ENCODE results near the gene SERPINF2. TPM values are rescaled to one million over a fixed set of nuclear protein-coding genes. Genes with fewer than 3 reads are reported as not detected.
"Not testable (repeated sequence)": the region's sequence is repeated elsewhere in the genome, so short reads cannot be mapped to it uniquely, and the experiment has no call there.

Gene SERPINF2
- total RNA-seq, 1 experiment from 2014 or later = 0.40 TPM

DNA sequence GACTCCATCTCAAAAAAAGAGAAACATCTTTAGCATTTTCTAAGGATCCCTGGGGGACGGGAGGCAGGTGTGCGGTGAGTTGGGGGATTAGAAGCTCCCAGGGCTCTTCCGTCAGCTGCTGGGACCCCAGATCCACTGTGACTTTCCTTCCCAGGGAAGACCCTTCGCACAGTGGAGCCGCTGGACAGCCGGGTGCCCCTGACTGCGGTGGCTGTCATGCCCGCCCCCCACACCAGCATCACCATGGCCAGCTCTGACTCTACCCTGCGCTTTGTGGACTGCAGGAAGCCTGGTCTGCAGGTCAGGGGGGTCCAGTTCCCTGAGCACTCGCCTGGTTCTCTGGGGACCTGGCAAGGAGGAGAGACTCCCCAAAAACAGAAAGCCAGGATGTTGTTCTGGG, 7.3 kb upstream of the SERPINF2 start:
- no peak for DNase-seq (ENCODE audit: low read depth)

GRCh38 chr17:1735834-1736347, 6.8 kb upstream of the SERPINF2 start:
- DNase-seq (ENCODE audit: low read depth) = no peak

GRCh38 chr17:1736348-1737281, 6.1 kb upstream of the SERPINF2 start:
- peak; percentile 65 for DNase-seq (ENCODE audit: low read depth)

- DNase-seq (ENCODE audit: low read depth) = no peak
Measured at GRCh38 chr17:1737531-1738291, 5.0 kb upstream of the SERPINF2 start.

- not testable (repeated sequence) for DNase-seq (ENCODE audit: low read depth)
Measured at GRCh38 chr17:1741899-1742298, 772 bp upstream of the SERPINF2 start.

- no peak for DNase-seq (ENCODE audit: low read depth)
Measured at GRCh38 chr17:1743088-1743439, 393 bp downstream of the SERPINF2 start.

DNA sequence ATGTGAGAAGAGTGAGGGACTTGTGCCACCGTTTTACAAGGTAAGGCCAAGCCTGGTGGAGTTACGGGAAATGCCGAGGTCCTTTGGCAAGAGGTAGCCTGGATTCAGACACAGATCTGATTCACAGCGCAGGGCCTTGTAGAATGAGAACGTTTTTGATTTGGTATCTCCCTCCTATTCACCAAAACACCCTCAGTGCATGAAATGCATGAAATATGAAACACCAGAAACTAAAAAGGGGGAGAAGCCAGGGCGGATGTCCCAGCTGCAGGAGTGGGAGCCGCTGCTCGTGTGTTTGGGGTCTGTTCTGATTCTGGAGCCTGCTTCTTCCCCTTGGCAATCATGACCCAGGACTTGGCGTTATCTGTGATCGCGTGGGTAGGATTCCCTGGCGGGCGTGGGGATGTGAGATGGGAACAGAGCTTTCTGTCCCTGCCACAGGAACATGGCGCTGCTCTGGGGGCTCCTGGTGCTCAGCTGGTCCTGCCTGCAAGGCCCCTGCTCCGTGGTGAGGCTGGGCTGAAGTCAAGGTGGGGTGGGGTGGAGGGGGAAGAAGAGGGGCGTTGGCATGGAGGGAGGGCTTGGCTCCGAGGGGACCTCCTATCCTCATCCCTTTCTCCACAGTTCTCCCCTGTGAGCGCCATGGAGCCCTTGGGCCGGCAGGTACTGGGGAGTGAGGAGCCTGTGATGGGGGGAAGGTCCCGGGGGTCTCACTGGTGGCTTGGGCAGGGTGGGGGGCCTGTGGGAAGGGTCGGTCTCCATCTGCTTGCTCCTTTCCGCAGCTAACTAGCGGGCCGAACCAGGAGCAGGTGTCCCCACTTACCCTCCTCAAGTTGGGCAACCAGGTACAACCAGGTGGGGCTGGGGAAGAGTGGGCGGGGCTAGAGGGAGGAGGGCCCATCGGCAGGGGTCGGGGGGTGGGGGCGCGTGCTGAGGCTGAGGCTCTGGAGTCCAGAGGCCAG, 2.2 kb downstream of the SERPINF2 start:
- DNase-seq (ENCODE audit: low read depth) = no peak

- DNase-seq (ENCODE audit: low read depth) = no peak
Measured at GRCh38 chr17:1745513-1746020, 2.9 kb downstream of the SERPINF2 start.

DNA sequence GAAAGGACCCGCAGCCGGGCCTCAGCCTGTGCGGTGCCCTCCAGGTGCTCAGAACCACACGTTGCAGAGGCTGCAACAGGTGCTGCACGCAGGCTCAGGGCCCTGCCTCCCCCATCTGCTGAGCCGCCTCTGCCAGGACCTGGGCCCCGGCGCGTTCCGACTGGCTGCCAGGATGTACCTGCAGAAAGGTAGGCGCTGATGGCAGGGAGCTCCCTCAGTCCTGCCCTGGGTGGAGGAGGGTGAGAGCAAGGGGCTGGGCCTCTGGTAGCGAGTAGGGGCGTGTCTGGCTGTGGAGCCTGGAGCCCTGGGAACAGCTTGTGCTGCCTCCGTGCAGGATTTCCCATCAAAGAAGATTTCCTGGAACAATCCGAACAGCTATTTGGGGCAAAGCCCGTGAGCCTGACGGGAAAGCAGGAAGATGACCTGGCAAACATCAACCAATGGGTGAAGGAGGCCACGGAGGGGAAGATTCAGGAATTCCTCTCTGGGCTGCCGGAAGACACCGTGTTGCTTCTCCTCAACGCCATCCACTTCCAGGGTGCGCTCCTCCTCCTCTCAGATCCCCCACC, 4.4 kb downstream of the SERPINF2 start:
- DNase-seq (ENCODE audit: low read depth) = no peak

GRCh38 chr17:1750628-1751027, 8.0 kb downstream of the SERPINF2 start:
- no peak for DNase-seq (ENCODE audit: low read depth)

- DNase-seq (ENCODE audit: low read depth) = no peak
Measured at GRCh38 chr17:1752425-1753262, 10.0 kb downstream of the SERPINF2 start.

DNA sequence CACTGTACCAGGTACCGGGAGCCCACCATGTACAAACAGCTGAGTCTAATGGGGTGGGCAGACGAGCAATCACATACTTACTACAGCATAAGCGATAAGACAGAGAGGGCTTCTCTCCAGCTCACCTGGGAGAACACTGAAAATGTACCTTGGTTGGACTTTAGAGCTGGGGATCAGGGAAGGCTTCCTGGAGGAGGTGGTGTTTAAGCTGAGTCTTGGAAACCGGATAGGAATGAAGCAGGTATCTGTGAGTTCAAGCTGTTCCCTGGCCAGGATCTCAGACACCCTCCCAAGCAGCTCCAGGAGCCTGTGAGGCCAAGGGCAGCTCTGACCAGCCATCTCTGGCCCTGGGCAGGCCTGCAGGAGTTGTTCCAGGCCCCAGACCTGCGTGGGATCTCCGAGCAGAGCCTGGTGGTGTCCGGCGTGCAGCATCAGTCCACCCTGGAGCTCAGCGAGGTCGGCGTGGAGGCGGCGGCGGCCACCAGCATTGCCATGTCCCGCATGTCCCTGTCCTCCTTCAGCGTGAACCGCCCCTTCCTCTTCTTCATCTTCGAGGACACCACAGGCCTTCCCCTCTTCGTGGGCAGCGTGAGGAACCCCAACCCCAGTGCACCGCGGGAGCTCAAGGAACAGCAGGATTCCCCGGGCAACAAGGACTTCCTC, 11.2 kb downstream of the SERPINF2 start:
- no peak for DNase-seq (ENCODE audit: low read depth)

DNA sequence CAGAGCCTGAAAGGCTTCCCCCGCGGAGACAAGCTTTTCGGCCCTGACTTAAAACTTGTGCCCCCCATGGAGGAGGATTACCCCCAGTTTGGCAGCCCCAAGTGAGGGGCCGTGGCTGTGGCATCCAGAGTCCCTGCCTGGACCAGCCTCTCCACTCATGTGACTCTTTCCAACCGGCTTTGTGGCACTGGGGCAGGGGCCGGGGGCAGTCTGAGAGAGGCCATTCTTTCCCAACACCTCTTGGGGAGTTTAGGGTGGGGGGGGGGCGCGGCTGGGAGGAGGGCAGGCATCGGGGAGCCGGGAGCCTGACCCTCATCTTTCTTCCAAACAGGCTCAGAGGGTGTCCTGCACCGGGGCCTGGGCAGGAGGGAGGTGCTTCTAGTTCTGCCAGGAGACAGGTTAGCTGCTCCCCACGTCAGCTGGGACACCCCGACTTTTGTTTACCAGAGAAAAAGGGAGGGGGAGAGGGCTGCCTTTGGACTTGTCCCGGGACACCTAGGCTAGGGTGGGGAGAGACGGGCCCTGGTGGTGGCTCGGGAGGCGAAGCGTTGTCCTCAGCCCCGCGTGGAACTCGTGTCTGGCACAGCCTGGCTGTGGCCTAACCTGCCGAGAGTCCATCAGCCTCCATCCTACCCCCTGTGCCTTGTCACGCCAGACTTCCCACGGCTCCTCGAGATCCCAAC, 11.9 kb downstream of the SERPINF2 start:
- no peak for DNase-seq (ENCODE audit: low read depth)

GRCh38 chr17:1755252-1755826, 12.7 kb downstream of the SERPINF2 start:
- no peak for DNase-seq (ENCODE audit: low read depth)

GRCh38 chr17:1755827-1756262, 13.2 kb downstream of the SERPINF2 start:
- no peak for DNase-seq (ENCODE audit: low read depth)

GRCh38 chr17:1758807-1759206, 16.1 kb downstream of the SERPINF2 start:
- DNase-seq (ENCODE audit: low read depth) = no peak

DNA sequence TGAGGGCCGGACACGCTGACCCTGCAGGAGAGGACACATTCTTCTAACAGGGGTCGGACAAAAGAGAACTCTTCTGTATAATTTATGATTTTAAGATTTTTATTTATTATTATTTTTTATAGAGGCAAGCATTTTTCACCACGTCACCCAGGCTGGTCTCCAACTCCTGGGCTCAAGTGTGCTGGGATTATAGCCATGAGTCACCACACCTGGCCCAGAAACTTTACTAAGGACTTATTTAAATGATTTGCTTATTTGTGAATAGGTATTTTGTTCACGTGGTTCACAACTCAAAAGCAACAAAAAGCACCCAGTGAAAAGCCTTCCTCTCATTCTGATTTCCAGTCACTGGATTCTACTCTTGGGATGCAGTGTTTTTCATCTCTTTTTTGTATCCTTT, 16.9 kb downstream of the SERPINF2 start:
- no peak for DNase-seq (ENCODE audit: low read depth)

DNA sequence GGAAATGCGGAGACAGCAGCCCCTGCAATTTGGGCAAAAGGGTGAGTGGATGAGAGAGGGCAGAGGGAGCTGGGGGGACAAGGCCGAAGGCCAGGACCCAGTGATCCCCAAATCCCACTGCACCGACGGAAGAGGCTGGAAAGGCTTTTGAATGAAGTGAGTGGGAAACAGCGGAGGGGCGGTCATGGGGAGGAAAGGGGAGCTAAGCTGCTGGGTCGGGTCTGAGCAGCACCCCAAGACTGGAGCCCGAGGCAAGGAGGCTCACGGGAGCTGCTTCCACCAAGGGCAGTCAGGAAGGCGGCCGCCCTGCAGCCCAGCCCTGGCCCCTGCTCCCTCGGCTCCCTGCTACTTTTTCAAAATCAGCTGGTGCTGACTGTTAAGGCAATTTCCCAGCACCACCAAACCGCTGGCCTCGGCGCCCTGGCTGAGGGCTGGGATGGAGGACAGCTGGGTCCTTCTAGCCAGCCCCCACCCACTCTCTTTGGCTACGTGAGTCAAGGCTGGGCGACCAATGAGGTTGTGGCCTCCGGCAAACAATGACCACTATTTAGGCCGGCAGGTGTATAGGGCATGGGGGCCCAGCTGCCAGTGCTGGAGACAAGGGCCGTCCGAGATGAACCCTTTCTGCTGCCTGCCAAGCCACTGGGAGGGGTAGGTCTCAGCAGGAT, 19.7 kb downstream of the SERPINF2 start:
- DNase-seq (ENCODE audit: low read depth) = peak; percentile 94
